ENCODE data around the gene SAA2. TPM values are rescaled to one million over a fixed set of nuclear protein-coding genes. Genes with fewer than 3 reads are reported as not detected.
A peak's percentile ranks its signal among the peaks of the same experiment; 100 is the strongest.
"Not testable (repeated sequence)": the region's sequence is repeated elsewhere in the genome, so short reads cannot be mapped to it uniquely, and the experiment has no call there.

The SAA2 gene
- total RNA-seq, 1 donor from 2014 or later, result 0.35 TPM

- H3K36me3 Mint-ChIP-seq (ENCODE audit: low read depth); H3K9me3 Mint-ChIP-seq; DNase-seq; intact Hi-C loops (cut with micrococcal nuclease); CTCF ChIA-PET; H3K27me3 Mint-ChIP-seq: not testable (repeated sequence)
- ATAC-seq (ENCODE audit: low read depth), result peak; percentile 71
- Mint-ChIP-seq H3K27ac (peak overlapping the region; percentile 77), H3K4me3 (peak overlapping the region; percentile 71), H3K4me1 (peaks cover 16% of the 10 kb centered on the region)
- POLR2A ChIA-PET, result interaction anchor here (0.5 kb wide), 1 partner anchor 266 kb away, joined by 3 read pairs; no protein-coding TSS in a partner anchor
Observed at GRCh38 chr11:18267335-18268133, 19.1 kb upstream of the SAA2 start.

DNA sequence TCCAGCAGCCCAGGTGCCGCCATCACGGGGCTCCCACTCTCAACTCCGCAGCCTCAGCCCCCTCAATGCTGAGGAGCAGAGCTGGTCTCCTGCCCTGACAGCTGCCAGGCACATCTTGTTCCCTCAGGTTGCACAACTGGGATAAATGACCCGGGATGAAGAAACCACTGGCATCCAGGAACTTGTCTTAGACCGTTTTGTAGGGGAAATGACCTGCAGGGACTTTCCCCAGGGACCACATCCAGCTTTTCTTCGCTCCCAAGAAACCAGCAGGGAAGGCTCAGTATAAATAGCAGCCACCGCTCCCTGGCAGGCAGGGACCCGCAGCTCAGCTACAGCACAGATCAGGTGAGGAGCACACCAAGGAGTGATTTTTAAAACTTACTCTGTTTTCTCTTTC, 17.5 kb upstream of the SAA2 start, which contains the start of gene SAA1:
Gene SAA1 (plus strand): TSS at position 316 of the 400 bp plus-strand sequence. CDS start 624 bp downstream, outside the sequence.
- intact Hi-C loops (cut with micrococcal nuclease), result no loop called here
- ChIA-PET POLR2A (interaction anchor here (1.0 to 1.6 kb wide), 2 partner anchors 19 to 129 kb away, joined by 4 to 5 read pairs; partner anchors contain the start of gene LDHA), CTCF (interaction anchor here (0.8 kb wide), 1 partner anchor 55 kb away, joined by 3 read pairs; no protein-coding TSS in a partner anchor)
- no peak within 1 kb of the TSS for H3K4me3 Mint-ChIP-seq
- TF ChIP-seq, protein P1, sequence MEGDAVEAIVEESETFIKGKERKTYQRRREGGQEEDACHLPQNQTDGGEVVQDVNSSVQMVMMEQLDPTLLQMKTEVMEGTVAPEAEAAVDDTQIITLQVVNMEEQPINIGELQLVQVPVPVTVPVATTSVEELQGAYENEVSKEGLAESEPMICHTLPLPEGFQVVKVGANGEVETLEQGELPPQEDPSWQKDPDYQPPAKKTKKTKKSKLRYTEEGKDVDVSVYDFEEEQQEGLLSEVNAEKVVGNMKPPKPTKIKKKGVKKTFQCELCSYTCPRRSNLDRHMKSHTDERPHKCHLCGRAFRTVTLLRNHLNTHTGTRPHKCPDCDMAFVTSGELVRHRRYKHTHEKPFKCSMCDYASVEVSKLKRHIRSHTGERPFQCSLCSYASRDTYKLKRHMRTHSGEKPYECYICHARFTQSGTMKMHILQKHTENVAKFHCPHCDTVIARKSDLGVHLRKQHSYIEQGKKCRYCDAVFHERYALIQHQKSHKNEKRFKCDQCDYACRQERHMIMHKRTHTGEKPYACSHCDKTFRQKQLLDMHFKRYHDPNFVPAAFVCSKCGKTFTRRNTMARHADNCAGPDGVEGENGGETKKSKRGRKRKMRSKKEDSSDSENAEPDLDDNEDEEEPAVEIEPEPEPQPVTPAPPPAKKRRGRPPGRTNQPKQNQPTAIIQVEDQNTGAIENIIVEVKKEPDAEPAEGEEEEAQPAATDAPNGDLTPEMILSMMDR (IDR thresholded peaks at IDR 0.05), result no peak
- peaks cover 16% of the 10 kb centered on the region for H3K4me1 Mint-ChIP-seq
- H3K27ac Mint-ChIP-seq, result peak within 1 kb of the TSS; percentile 42
- H3K36me3 Mint-ChIP-seq (ENCODE audit: low read depth), result no peaks in the 10 kb centered on the region
- H3K9me3 Mint-ChIP-seq, result no peaks in the 10 kb centered on the region
- H3K27me3 Mint-ChIP-seq, result no peaks in the 10 kb centered on the region
- ATAC-seq (ENCODE audit: low read depth) (no peak), DNase-seq (no peak)

GRCh38 chr11:18264677-18265555, 16.4 kb upstream of the SAA2 start:
- no peaks in the 10 kb centered on the region for H3K36me3 Mint-ChIP-seq (ENCODE audit: low read depth)
- CTCF ChIA-PET, result interaction anchor here (0.8 kb wide), 1 partner anchor 56 kb away, joined by 3 read pairs; no protein-coding TSS in a partner anchor
- TF ChIP-seq, protein P1 (IDR thresholded peaks at IDR 0.05), result no peak
- no peaks in the 10 kb centered on the region for H3K9me3 Mint-ChIP-seq
- peak overlapping the region; percentile 42 for H3K27ac Mint-ChIP-seq
- no peaks in the 10 kb centered on the region for H3K27me3 Mint-ChIP-seq
- no peak for ATAC-seq (ENCODE audit: low read depth)
- intact Hi-C loops (cut with micrococcal nuclease), result no loop called here
- H3K4me1 Mint-ChIP-seq, result peaks cover 16% of the 10 kb centered on the region
- no peak for DNase-seq
- no peak overlapping the region for H3K4me3 Mint-ChIP-seq
- POLR2A ChIA-PET, result interaction anchor here (1.0 to 1.6 kb wide), 2 partner anchors 18 to 130 kb away, joined by 4 to 5 read pairs; partner anchors contain the start of gene LDHA

DNA sequence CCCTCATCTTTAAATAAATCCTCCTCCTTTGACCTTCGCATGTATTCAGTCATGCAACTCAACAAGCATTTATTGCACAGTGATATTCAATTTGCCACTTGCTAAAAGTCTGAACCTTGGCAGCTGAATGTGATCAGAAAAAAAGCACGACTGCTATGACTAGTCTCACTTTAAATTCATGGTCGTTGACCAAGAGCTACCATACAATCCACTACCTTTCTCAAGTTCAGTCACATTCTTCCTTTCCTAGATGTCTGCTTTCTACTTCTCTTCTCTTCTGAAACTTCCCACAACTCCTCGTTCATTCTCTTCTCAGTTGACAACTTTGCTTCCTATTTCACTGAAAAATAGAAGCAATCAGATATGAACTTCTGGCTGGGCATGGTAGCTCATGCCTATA, 15.6 kb upstream of the SAA2 start:
- peaks cover 16% of the 10 kb centered on the region for H3K4me1 Mint-ChIP-seq
- ATAC-seq (ENCODE audit: low read depth), result no peak
- DNase-seq, result no peak
- POLR2A ChIA-PET, result no interaction called here
- CTCF ChIA-PET, result no interaction called here
- no peak overlapping the region for H3K4me3 Mint-ChIP-seq
- intact Hi-C loops (cut with micrococcal nuclease), result no loop called here
- no peaks in the 10 kb centered on the region for H3K36me3 Mint-ChIP-seq (ENCODE audit: low read depth)
- no peaks in the 10 kb centered on the region for H3K27me3 Mint-ChIP-seq
- H3K27ac Mint-ChIP-seq, result no peak overlapping the region
- no peaks in the 10 kb centered on the region for H3K9me3 Mint-ChIP-seq
- TF ChIP-seq, protein P1 (IDR thresholded peaks at IDR 0.05), result no peak

DNA sequence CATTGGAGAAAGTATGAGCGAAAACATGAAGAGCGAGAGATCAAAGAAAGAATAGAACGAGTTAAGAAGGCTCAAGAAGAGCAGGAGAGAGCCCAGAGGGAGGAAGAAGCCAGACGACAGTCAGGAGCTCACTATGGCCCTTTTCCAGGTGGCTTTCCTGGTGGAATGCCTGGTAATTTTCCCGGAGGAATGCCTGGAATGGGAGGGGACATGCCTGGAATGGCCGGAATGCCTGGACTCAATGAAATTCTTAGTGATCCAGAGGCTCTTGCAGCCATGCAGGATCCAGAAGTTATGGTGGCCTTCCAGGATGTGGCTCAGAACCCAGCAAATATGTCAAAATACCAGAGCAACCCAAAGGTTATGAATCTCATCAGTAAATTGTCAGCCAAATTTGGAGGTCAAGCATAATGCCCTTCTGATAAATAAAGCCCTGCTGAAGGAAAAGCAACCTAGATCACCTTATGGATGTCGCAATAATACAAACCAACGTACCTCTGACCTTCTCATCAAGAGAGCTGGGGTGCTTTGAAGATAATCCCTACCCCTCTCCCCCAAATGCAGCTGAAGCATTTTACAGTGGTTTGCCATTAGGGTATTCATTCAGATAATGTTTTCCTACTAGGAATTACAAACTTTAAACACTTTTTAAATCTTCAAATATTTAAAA, 14.3 kb upstream of the SAA2 start:
- H3K9me3 Mint-ChIP-seq; POLR2A ChIA-PET; CTCF ChIA-PET; intact Hi-C loops (cut with micrococcal nuclease); DNase-seq; H3K27ac Mint-ChIP-seq; ATAC-seq (ENCODE audit: low read depth); H3K4me3 Mint-ChIP-seq; H3K36me3 Mint-ChIP-seq (ENCODE audit: low read depth); H3K27me3 Mint-ChIP-seq: not testable (repeated sequence)
- H3K4me1 Mint-ChIP-seq, result peaks cover 10% of the 10 kb centered on the region

All from activated B cell treated with CpG ODN at 0.5 μM for 24 hours (primary cell).